GM18505 (cell line): Measurements from ENCODE around the gene CLEC2B.

Experiments
- ATAC-seq: cut with Tn5 transposase; IDR thresholded peaks from one replicate; pipeline ENCODE4 v1.9.1; 2021; ENCODE audit not compliant: unreplicated experiment
- POLR2A ChIP-seq: IDR thresholded peaks from 4 replicates; pipeline ENCODE4 v1.6.1; 2011; ENCODE audit warnings: borderline replicate concordance; ENCODE audit not compliant: insufficient read depth, insufficient read length; ENCODE audit errors: extremely low read depth

CLEC2B gene

GRCh38 chr12:9869307-9870161, at the start of gene CLEC2B:
CLEC2B (minus strand) TSS chr12:9869354.
- no peak for TF ChIP-seq POLR2A
- ATAC-seq = peak; percentile 51

- no peak for TF ChIP-seq POLR2A
- ATAC-seq = no peak
These were observed 42.6 kb upstream of the CLEC2B start for GRCh38 chr12:9911708-9912107.

- no peak for ATAC-seq
- TF ChIP-seq POLR2A = no peak
These were observed 41.7 kb upstream of the CLEC2B start for GRCh38 chr12:9910716-9911421.

- ATAC-seq = no peak
- TF ChIP-seq POLR2A = no peak
These were observed 40.6 kb upstream of the CLEC2B start for GRCh38 chr12:9909724-9910123.

DNA sequence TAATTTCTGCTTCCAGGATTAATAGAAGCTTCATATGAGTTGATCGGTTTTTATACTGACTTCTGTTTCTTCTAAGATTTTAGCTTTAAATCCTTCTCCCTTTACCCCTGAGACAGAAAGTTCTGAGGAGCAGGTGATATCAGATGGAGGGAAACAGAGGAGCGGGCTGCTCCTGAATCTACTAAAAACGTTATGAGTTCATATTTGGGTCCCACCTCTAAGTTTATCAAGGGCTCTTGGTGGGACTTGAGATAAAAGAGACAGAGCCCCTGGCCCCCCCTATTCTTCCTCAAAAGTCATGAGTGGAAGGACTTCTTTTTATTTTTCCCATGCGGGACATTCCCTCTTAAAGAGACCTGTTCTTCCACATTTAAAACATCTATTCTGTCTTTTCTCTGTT, 39.2 kb upstream of the CLEC2B start:
- ATAC-seq = no peak
- TF ChIP-seq POLR2A = no peak

DNA sequence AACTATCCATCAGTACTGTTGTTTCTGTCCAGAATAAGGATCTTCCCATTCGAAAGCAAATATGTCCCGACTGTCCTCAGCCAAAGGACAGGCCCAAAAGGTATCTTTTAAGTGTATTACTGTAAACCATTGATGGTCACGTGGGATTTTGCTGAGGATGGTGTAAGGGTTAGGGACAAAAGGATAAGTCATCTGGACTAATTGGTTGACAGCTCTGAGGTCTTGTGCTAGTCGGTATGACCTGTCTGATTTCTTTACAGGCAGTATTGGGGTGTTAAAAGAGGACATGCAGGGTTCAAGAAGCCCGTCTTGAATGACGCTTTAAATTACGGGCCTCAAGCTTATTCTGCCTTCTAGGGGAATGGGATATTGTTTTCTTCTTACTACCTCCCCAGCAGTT, 38.6 kb upstream of the CLEC2B start:
- ATAC-seq = no peak
- TF ChIP-seq POLR2A = no peak

DNA sequence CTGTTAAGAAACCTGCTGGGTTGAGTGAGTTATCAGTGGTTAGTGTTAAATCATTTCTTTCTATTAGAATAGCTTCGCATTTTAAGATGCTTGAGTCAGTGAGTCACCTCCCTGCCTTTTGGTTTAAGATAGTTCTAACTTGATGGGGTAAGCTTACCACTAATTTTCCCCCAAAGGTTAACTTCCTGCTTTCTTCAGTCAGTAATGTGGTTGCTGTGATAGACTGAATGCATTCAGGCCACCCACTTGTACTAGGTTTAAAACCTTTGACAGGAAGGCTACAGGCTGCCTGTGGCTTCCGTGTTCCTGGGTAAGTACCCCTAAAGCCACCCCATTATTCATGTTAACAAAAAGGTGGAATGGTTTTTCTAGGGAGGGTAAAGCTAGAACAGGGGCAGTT, 37.7 kb upstream of the CLEC2B start:
- ATAC-seq = no peak
- no peak for TF ChIP-seq POLR2A

DNA sequence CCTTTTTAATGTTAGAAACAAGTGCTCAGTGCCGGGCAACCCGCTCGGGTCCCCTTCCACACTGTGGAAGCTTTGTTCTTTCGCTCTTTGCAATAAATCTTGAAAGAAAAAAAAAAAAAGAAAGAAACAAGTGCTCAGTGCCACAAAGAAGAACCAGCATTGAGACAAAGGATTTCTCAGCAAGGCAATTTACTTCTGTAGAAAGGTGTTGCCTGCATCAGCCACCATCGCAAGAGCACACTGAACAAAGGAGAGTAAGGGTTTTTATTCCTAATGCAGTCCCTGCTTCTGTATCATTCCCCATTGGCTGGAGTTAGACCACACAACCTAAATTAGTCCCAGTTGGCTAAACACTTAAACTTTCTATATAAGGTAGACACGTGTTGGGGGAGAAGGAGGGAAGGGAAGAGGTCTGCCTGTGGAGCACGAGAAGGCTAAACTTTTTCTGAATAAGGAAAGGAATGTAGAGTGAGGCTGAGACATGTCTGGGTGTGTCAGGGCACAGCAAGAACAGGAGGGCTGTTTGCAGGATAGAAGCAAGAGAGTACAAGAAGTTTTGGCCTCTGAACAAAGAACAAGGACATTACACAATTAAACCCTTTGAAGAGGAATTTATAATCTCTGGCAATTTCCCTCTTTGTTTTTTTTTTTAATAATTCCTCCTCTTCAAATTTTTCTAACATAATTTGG, 33.5 kb upstream of the CLEC2B start:
- ATAC-seq = no peak
- no peak for TF ChIP-seq POLR2A

GRCh38 chr12:9900930-9901329, 31.8 kb upstream of the CLEC2B start:
- TF ChIP-seq POLR2A = no peak
- ATAC-seq = no peak

GRCh38 chr12:9899209-9899608, 30.1 kb upstream of the CLEC2B start:
- ATAC-seq = no peak
- TF ChIP-seq POLR2A = no peak

- ATAC-seq = no peak
These were observed 28.4 kb upstream of the CLEC2B start for GRCh38 chr12:9897535-9897934.

DNA sequence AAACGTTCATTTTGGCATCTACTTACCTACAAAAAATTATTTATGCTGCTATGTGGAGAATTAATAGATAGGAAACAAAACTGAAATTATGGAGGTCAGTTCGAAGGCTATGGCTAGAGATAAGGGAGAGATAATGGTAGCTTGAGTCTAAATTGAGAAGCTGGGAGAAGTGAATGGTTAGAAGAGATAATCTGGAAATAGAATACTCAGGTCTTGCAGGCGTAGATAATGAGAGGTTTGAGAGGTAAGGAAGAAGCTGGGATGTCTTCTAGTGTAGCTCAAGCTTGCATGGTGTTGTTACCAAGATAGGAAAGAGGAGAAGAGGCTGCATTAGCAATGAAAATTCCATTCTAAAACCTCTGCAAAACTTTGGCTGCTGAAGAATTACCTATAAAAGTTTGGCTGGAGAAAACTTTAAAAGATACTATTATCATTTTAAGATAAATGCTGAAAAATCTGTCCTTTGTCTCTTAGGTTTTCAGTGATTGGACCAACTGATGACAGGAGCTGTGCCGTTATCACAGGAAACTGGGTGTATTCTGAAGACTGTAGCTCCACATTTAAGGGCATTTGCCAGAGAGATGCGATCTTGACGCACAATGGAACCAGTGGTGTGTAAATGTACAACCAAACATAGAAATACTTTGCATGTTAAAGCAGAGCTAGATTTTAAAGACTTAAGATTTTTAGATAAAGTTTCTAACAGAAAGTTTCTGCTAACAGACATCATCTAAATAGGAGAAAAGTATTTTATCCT, 26.2 kb upstream of the CLEC2B start:
- ATAC-seq = no peak
- no peak for TF ChIP-seq POLR2A

More at GRCh38 chr12:9897535-9897934, 28.4 kb upstream of the CLEC2B start:
- no peak for TF ChIP-seq POLR2A
